ENCODE data around the gene GPC6.
"Not testable (repeated sequence)": the region's sequence is repeated elsewhere in the genome, so short reads cannot be mapped to it uniquely, and the experiment has no call there.

Gene GPC6

DNA sequence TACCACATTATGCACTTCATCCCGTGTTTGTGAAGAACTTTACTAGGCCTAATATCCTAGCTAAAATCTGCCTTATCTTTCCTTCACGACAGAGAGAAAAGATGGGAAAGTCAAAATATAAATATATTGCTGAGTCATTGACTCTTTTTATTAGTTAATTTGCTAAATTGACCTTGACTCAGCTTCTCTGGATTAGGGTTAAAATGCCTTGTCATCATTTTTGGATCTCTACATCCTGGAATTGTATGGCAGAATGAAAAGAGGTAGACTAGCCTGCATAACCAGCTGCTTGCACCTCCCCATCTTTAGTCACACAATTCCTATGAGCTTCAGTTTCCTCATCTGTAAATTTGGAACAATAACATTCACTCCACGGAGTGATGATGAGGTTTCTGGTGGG, 972.5 kb downstream of the GPC6 start:
- DNase-seq = no peak

DNA sequence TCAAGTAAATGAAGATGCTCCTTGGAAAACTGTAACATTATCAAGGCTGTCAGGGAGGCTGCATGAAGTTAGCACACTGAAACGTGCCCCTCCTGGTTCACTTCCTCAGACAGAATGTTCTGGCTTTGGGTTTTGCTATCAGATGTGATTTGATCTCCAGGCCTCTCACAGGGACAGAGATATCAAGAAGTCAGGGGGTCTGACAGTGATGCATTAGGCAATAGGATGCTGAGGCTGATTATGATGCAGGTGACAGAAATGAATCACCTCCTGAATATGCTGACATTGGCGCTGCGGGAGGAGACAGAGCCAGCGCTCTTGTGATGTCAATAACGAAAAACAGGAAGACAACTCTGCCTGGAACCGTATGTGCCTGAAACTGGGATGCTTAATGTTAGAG, 974.4 kb downstream of the GPC6 start:
- no peak for DNase-seq

DNA sequence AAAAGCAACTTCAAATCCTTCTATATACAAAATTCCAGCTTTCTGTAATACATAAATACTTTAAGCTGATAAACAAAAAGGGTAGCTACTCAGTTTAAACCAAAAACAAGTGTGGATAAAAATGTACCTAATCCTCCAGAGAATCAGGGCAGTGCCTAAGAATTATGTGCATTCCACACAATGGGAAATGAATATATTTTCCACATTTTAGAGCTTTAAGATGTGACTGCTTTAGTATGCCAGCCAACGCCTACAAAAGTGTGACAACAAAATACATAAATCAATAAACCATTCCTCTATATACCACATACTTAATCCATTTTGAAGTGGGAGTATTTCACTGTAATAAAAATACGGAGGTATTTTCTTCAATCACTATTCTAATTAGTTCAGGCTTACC, 977.6 kb downstream of the GPC6 start:
- DNase-seq = no peak

DNA sequence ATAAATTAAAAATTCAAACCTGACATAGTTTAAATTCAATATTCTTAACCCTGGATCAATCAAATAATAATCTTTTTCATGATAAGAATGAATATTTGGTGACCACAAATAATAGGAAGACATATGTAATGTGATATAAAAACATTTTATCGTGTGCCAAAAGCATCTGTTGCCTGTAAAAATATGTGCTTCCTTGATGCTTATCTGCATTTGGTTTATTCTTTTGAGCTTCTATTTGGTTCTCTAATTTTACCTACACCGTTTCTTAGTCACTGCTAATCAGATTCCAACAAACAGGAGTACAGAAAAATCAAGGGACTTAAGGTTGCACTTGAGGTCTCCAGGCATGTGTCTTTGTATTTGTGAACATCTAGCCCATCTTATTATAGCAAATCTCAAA, 978.3 kb downstream of the GPC6 start:
- DNase-seq = no peak

DNA sequence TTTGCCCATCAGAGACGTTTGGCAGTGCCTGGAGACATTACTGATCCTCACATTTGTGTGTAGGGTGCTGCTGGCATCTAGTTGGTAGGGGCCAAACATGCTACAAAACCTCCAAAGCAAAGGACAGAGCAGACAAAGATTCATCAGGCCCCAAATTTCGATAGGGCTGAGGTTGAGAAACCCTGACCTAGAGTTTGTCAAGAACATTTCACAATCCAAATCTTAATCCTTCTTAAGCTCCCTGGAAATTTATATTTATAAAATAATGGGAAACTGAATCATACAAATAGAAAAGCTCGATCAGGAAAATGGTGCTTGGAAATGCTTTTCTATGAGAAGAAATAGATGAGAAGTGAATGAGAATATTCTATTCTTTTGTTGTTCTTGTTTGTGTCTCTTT, 979.3 kb downstream of the GPC6 start:
- no peak for DNase-seq

DNA sequence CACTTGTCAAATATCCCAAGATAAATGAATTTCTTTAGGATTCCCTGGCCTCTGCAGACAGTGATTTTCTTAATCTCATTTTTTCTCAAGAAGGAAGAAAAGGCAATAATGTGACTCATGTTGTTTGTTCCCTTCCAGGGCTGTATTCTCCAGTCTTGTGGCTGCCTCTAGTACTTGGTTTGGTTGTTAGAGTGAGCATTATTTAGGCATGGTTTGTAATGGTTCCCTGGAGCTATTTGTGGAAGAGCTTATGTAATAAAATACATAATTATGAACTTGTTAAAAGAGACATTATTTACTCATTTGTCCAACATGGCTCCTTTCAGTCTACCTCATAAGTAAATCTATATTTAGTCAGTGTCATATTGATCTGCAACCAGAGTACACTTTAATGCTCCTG, 982.5 kb downstream of the GPC6 start:
- no peak for DNase-seq

DNA sequence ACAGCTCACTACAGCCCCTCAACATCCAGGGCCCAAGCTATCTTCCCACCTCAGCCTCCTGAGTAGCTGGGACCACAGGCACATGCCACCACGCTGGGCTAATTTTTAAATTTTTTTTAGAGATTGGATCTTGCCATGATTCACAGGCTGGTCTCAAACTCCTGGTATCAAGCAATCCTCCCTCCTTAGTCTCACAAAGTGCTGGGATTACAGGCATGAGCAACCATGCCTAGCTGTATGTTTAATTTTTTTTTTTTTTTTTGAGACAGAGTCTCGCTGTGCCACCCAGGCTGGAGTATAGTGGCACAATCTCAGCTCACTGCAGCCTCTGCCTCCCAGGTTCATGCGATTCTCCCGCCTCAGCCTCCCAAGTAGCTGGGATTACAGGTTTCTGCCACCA, 983.3 kb downstream of the GPC6 start:
- not testable (repeated sequence) for DNase-seq

DNA sequence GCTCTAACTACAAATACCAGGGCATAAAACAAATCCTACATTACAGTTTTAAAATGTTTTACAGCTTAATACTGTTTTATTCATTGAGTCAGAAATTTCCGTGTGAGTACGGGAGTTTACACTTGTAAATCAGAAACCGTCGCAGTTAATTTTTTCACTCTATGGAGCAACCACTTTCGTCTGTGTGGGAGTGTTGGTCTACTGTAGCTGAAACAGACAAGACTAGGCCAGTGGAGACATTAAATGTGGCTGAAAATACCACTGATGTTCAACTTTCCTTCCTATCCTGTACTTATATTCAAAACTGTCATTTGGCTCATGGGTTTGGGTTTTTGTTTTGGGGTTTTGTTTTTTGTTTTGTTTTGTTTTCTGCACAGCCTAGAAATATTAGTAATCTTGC, 984.2 kb downstream of the GPC6 start:
- DNase-seq = no peak

DNA sequence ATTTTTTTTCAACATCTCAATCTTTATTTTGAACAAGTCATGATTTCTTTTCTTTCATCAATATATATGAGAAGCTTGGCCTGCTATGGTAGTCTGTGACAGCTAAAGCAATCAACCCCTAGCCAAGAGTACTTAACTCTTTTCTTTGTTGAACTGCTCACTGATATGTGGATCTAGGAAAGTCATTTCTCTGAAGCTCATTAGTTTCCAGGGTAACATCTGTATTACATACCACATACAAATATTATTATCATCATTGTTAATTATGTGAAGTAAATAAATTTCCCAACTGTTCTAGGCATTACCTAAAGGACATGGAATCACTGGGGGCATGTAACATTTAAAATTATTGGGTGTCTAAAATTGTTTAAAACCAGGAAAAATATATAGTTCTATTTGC, 985.6 kb downstream of the GPC6 start:
- no peak for DNase-seq

DNA sequence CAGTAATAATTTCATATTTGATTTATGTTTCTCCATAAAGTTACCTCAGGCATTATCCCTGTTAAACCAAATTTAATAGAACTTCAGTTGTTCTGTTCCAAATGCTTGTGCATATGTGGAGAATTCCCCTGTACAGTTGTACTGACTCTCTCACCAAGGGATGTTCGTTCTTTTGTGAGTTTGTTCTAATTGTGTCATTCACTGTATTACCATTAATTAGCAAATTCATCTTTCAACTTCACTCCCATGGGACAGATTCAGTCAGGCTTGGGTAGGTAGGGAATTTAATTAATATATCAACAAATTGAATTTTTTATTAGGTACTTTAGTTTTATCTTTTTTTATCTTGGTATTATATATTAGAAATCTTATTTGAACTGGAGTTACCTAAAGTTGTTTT, 987.5 kb downstream of the GPC6 start:
- DNase-seq = no peak

DNA sequence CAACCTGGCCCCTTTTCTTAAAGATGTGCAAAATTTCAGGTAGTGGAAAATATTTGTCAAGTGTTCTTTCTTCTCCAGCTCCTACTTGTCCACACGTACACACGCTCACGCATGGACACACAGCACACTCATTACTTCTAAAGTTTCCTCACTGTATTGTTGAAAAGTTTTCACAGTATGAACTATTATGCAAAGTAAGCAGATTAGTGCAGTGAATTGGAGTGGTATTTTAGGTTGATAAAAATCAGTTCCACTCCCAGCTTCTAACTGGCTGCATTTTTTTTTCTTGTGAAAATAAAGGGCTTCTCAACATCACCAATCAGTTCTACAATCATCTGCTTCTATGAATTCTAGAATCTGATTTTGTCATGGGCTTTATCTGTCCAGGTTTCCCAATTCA, 988.4 kb downstream of the GPC6 start:
- no peak for DNase-seq

DNA sequence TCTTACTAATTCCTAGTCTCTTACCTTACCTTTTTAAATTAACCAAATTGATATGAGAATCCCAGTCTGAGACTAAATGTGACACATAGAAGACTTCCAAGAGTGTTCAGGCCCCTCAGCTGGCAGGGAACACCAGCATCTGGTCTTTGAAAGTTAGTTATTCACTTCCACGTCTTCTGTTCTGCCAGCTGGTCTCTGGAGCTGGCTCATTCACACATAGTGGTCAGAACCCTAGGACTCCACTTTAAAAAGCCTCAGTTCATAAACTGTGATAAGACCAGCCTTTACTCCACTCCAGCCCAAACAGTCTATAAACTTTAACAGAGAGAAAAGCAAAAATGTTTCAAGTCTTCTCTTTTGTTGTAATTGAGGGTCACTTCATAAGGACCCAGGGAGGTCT, 989.9 kb downstream of the GPC6 start:
- no peak for DNase-seq

DNA sequence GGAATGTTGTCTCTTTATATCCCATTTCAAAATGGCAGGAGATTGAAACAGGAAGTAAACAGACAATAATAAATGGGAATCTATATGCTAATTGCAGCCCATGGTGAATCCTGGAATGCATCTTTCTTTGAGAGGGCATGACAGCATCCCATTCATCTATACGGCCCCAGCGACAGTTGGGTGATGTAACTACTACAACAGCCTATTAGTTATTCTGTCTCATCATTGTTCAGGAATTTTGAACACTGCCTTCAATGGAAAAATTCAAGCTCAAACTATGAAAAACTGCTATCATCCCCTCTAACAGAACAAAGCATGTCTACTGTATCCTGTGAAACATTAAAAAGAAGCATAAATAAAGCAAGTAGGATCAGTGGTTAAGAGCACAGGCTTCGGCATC, 990.8 kb downstream of the GPC6 start:
- DNase-seq = no peak

DNA sequence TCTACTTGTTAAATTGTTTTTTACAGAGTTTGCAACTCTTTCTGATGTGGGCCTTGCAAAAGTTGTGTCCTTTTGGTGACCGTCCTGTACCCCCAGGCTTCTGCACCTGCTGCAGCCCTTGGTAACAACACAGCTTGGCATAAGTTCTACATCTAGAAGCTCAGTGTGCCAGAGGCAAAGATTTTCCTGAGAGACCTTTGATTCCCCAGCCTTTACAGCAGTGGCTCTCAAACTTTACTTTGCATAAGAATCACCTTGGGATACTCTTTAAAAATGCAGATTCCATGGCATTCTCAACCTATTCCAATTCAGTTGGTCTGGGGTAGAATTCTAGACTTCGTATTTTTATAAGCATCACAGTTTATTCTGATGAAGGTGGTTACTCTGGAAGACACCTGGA, 991.9 kb downstream of the GPC6 start:
- no peak for DNase-seq

DNA sequence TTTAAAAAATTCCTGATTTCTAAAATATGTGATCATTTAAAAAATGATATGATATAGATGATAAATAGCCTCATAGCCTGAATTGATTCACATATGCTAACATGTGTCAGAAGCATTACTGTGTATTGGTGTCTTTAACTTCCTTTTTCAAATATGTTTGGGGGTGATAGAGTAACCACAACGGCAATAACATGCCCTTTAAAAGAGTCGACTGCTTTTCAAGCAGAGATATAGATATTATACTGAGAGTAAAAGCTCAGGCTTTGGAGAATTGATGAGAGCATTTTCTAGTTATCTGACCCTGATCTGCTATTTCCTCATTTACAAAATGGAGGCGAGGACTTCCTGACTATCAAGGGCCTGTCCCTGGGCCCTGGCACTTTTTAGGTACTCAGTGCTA, 992.3 kb downstream of the GPC6 start:
- no peak for DNase-seq

DNA sequence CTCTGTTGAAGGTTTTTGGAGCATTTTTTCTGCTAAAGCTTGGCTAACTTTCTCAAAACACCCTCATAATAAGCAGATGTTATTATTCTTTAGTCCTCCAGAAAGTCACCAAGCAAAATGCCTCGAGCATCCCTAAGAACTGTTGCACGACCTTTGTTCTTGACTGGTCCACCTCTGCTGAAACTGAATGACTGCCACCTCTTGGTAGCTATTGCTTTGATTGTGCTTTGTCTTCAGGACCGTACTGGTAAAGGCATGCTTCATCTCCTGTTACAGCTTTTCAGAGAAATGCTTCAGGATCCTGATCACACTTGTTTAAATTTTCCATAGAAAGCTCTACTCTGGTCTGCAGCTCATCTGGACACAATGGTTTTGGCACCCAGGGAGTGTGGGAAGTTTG, 998.1 kb downstream of the GPC6 start:
- DNase-seq = no peak

DNA sequence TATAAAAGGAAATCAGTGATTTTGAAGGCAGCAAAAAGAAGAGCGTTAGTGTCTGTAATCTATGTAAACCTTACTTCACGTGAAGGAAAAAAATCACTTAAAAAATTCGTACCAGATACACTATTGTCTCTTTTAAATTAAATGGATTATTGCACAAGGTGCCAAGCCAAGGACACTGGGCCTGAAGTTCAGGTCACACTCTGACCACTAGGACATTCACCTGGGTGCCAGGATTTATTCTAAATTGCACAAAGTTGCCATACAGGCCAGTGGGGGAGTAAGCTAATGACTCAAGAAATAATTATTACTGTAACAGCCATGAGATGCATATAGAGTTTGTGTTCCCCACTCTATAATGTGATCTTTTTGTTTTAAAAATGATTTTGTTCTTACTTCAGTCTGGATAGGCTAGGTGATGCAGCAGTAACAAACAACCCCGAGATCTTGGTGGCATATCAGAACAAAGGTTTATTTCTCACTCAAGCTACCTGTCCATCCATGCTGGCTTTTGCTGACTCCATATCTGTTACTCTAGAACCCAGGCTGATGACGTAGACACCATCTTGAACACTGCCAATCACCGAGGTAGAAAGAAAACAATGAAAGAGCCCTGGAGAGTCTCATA, 1000.8 kb downstream of the GPC6 start:
- DNase-seq = no peak

DNA sequence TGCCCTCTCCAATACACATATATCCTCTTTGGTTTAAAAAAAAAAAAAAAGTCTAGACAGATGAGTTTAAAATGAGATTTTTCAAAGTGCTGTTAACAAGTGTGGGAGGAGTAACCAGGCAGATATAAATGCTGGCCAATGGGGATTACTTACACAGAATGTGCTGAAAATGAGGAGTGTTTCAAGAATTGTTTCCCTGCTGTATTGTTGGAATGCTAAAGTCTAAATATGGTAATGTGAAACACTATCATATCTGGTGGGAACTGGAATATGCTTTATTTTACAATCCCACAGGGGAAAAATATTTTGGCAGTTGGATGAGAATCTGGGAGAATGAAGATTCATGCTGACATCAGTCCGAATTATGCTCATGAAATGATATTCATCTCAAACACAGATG, 1002.2 kb downstream of the GPC6 start:
- DNase-seq = no peak

DNA sequence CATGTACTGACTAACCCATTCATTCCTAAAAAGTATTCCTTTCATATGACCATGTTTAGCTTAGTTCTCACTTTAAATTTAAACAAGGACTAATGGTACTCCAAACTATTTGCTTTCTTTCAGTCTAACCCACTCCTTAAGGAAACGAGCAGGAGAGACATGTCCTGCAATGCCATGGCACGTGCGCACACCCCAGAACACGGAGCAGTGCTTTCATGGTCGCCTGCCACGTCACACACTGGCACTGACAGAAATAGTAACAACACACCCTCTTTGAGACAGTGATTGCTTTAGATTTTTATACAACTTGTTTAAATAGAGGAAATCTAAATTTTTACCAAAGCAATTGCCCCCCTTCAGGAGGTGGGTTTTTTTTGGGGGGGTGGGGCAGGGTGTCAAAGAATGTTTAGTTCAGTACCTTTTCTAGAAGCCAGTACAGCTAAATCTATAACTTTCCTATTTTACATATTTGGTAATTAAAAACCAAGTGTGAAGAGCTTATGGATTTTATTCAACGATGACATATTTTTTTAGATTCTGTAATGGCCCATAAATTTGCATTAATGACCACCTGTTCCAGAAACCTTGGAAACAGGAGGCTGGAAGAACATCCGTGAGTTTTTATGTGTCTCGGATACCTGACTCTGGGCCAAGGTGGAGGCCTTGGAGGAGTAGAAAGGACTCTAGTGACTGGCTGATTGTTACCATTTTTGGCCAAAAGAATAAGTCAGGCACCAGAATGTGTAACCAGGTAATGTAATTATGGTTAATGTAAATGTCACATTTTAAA, 1005.7 kb downstream of the GPC6 start:
- no peak for DNase-seq

DNA sequence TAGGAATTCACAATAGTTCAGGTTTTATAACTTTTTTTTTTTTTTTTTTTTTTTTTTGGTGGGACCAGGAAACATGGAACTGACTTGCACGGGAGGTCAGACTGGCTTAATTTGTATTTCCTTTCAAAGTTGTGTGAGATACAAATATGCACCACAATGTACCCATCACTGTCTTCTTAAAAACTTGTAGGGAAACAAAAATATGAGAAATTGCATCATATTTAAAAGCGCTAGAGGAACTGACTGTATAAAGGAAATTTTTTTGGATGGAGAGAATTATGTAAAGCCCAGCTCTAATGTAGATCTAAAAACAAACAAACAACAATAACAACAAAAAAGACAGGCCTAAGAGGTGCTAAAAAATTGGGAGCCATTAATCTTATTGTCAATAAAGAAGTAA, 1006.3 kb downstream of the GPC6 start:
- DNase-seq = no peak

DNA sequence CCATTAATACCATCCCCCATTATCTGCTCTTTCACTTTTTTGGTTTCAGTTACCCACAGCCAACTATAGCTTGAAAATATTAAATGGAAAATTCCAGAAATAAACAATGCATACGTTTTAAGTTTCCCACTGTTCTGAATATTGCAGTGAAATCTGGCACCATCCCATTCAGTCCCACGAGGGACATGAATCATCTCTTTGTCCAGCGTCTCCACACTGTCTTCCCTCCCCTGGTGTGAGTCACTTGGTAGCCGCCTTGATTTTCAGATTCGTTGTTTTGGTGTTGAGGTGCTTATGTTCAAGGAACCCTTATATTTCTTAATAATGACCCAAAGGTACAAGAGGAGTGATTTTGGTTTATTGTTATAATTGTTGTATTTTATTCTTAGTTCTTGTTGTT, 1006.8 kb downstream of the GPC6 start:
- DNase-seq = no peak

DNA sequence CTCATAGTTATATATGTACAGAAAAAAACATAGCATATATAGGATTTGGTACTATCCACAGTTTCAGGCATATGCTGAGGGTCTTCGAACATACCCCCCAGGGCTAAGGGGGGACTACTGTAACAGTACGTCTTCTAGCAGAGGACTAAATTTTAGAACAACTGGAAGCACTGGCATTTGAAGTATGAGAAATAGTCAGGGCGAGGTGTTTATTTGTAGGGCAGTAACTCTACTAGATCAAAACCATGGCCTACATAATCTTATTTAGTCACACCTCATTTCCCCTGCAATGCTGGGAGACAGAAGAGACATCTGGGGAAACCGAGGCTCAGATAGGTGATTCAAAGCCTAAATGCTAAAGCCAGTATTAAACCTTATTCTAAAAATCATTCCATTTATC, 1007.2 kb downstream of the GPC6 start:
- no peak for DNase-seq

DNA sequence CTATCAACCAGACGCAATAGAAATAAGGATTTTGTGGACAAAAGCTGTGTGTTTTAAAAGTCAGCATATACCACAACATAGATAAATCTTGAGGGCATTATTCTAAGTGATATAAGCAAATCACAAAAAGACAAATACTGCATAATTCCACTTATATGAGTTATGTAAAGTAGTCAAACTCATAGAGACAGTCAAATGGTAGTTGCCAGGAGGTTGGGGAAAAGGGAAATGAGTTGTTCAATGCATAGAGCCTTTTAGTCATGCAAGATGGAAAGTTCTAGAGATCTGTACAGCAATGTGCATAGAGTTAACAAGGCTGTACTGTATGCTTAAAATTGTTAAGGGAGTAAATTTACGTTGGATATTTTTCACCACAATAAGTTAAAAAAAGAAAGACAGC, 1008.1 kb downstream of the GPC6 start:
- no peak for DNase-seq

DNA sequence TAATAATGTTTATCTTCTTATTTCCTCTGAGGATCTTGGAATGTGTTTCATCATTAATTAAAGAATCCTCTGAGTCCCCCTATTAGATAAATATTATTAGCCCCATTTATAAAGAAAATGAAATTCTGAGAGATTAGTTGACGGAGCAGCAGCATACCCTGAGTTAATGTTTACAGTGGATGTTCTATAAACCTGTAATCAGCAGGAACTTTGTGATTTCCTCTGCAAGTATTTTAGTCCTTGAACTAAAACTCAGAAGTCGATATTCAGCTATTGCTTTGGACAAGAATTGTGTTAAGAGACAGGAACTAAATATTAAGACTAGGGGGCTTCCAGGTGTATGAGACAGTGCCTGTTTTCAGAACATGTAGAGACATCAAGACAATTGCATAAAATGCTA, 1009.5 kb downstream of the GPC6 start:
- no peak for DNase-seq

DNA sequence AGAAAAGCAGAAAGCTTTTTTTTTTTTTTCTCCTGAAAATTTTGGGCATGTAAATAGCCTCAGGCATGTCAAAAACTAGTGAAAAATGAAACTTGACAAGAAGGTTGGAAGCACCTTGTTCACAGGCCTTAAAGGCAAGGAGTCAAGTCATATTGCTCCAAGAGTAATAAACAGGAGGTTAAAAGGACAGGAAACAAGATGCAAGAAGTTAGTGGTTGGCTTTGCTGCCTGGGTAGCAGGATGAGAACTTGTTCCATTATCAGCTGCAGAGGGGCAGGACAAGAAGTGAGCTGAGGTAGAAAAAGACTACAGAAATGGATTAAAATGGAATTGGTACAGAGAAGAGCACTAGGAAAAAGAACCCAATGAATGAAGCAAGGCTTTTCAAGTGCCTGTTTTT, 1010.3 kb downstream of the GPC6 start:
- peak; percentile 25 to 27 for DNase-seq
